Endothelial cell of umbilical vein (primary cell): ENCODE data around the gene MTO1. TPM values are rescaled to one million over a fixed set of nuclear protein-coding genes. Genes with fewer than 3 reads are reported as not detected.

Experiments
- BruUV-seq: library from RNA; stranded (reverse); fragments of 400-500 nt; replicated peaks from 2 replicates; lab custom pipeline; 2021; lab: Mats Ljungman, UMichigan
- CTCF ChIA-PET: fragments of 300-600, 350-600 bp; sonication (Branson Sonifier 250); formaldehyde crosslinking; loops from one replicate; lab custom pipeline; 2021; ENCODE audit warnings: antibody characterized with exemption, inconsistent platforms; lab: Charles Lee
- POLR2A ChIA-PET: fragments of 300-600, 350-600 bp; sonication (Branson Sonifier 250); formaldehyde crosslinking; loops from one replicate; lab custom pipeline; 2021; ENCODE audit warnings: antibody characterized with exemption, inconsistent platforms; lab: Charles Lee
- DNase-seq: peaks from one replicate; pipeline ENCODE4 v3.0.0-alpha.2; 2011; ENCODE audit warnings: low read depth, low spot score
- FAIRE-seq: peaks from 2 replicates; lab custom pipeline; 2011; peaks lifted over from hg19 to GRCh38; lab: Jason Lieb, UNC
- H2AFZ ChIP-seq: 2 replicates; pipeline ENCODE4 v1.6.0; 2012; ENCODE audit warnings: low read depth, low read length, control low read depth, inconsistent platforms
- H3K27ac ChIP-seq: 2 replicates; pipeline ENCODE4 v1.5.1; 2011; ENCODE audit warnings: low read depth, mild to moderate bottlenecking, control low read depth, low read length, moderate library complexity; ENCODE audit not compliant: insufficient read depth
- H3K27me3 ChIP-seq, 2 experiments: 2 replicates each; pipeline versions ENCODE4 v1.6.0 to v1.6.1; 2011; ENCODE audit warnings: low read length in 2 of 2, mixed read lengths in 1 of 2; ENCODE audit not compliant: control insufficient read depth in 2 of 2, insufficient read depth in 2 of 2
- H3K36me3 ChIP-seq, 2 experiments: 2 replicates in 1 of 2; 3 replicates in 1 of 2; pipeline ENCODE4 v1.5.1; 2011; ENCODE audit warnings: low read length in 2 of 2, mild to moderate bottlenecking in 1 of 2, moderate library complexity in 1 of 2; ENCODE audit not compliant: control insufficient read depth in 2 of 2, insufficient read depth in 2 of 2; ENCODE audit errors: extremely low read depth in 1 of 2
- H3K4me1 ChIP-seq: 3 replicates; pipeline ENCODE4 v1.5.1; 2011; ENCODE audit warnings: mild to moderate bottlenecking, low read length; ENCODE audit not compliant: control insufficient read depth, insufficient read depth; ENCODE audit errors: extremely low read depth
- H3K4me2 ChIP-seq: 2 replicates; pipeline ENCODE4 v1.6.1; 2011; ENCODE audit warnings: low read length, control low read depth, mixed read lengths; ENCODE audit not compliant: insufficient read depth
- H3K4me3 ChIP-seq, 3 experiments: fragments of 200-600 bp in 1 of 3; sonication (generic), shearing (Covaris generic) in 1 of 3; replicated peaks in 1 of 3; 2 replicates each; pipeline ENCODE4 v1.5.1; 2011 to 2016; ENCODE audit warnings: control low read depth in 3 of 3, low read length in 3 of 3, mild to moderate bottlenecking in 2 of 3, inconsistent platforms in 1 of 3, low read depth in 1 of 3, moderate library complexity in 1 of 3; ENCODE audit not compliant: insufficient read depth in 1 of 3
- H3K79me2 ChIP-seq: 2 replicates; pipeline ENCODE4 v1.6.0; 2012; ENCODE audit warnings: low read length, inconsistent platforms; ENCODE audit not compliant: control insufficient read depth, insufficient read depth
- H3K9ac ChIP-seq: replicated peaks from 2 replicates; pipeline ENCODE3; 2011; ENCODE audit warnings: low read length, control low read depth; ENCODE audit not compliant: insufficient read depth; ENCODE audit errors: extremely low read depth
- H3K9me1 ChIP-seq: replicated peaks from 3 replicates; pipeline ENCODE4 v1.6.0; 2011; ENCODE audit warnings: mild to moderate bottlenecking, low read length; ENCODE audit not compliant: control insufficient read depth, insufficient read depth; ENCODE audit errors: extremely low read depth
- H3K9me3 ChIP-seq: replicated peaks from 2 replicates; pipeline ENCODE4 v1.5.1; 2012; ENCODE audit warnings: low read length, inconsistent platforms; ENCODE audit not compliant: control insufficient read depth, insufficient read depth
- H4K20me1 ChIP-seq: replicated peaks from 2 replicates; pipeline ENCODE3; 2011; ENCODE audit warnings: mild to moderate bottlenecking, low read length; ENCODE audit not compliant: control insufficient read depth, insufficient read depth; ENCODE audit errors: extremely low read depth
- EZH2 ChIP-seq: IDR thresholded peaks from 2 replicates; pipeline ENCODE4 v1.6.1; 2012; ENCODE audit warnings: borderline replicate concordance, low read depth, mild to moderate bottlenecking, moderate library complexity, low read length, inconsistent platforms; ENCODE audit not compliant: severe bottlenecking
- FOS ChIP-seq: IDR thresholded peaks from 2 replicates; pipeline ENCODE4 v1.6.1; 2011; ENCODE audit warnings: mild to moderate bottlenecking, low read length, moderate library complexity, borderline replicate concordance; ENCODE audit not compliant: insufficient read depth
- GATA2 ChIP-seq: IDR thresholded peaks from 2 replicates; pipeline ENCODE4 v1.7.0; 2011; ENCODE audit warnings: low read depth, mild to moderate bottlenecking, moderate library complexity, mixed read lengths, low read length; ENCODE audit not compliant: insufficient read length, insufficient read depth
- MYC ChIP-seq: IDR thresholded peaks from one replicate; pipeline ENCODE4 v1.6.1; 2011; ENCODE audit warnings: mild to moderate bottlenecking, low read depth, low read length
- POLR2AphosphoS5 ChIP-seq: IDR thresholded peaks from 2 replicates; pipeline ENCODE4 v1.6.1; 2012; ENCODE audit warnings: low read depth, mild to moderate bottlenecking, control low read depth, low read length, moderate library complexity; ENCODE audit not compliant: insufficient read depth
- dilution Hi-C: fragments of 300-500 bp; cut with MboI; formaldehyde crosslinking; loops from one replicate; pipeline ENCODE4 v1.15.0; 2019; ENCODE audit warnings: low sequenced_read_pairs; ENCODE audit not compliant: extremely low pct_ligation_motif_present
- intact Hi-C: fragments of 100-400 bp; cut with micrococcal nuclease; formaldehyde crosslinking; loops from one replicate; pipeline ENCODE4 v1.10.0; 2022
- polyA plus RNA-seq, 4 experiments: library from polyadenylated mRNA; depleted of rRNA in 3 of 4; stranded (reverse) in 3 of 4; unstranded in 1 of 4; fragments of >200 nt; gene quantifications; 2 replicates each; pipeline versions ENCODE4 v1.2.1 to v1.2.3, GENCODE V29; 2011 to 2012; ENCODE audit warnings: missing spikeins in 1 of 4
- total RNA-seq: library from RNA; stranded (reverse); gene quantifications from 2 replicates; pipeline ENCODE4 v1.2.3, GENCODE V29; 2021
- TF ChIP-seq, protein P1 (sequence below): IDR thresholded peaks from 2 replicates; pipeline ENCODE4 v1.6.1; 2011; ENCODE audit not compliant: insufficient read depth, insufficient read length
- TF ChIP-seq, protein P2 (sequence below), 2 donors: IDR thresholded peaks; 1 replicate in 1 of 2; 2 replicates in 1 of 2; pipeline ENCODE4 v1.5.1; 2011; ENCODE audit warnings: low read length in 2 of 2, mild to moderate bottlenecking in 2 of 2, moderate library complexity in 2 of 2, control low read depth in 1 of 2, inconsistent platforms in 1 of 2, low read depth in 1 of 2; ENCODE audit not compliant: insufficient read depth in 1 of 2; ENCODE audit errors: extremely low read depth in 1 of 2

MTO1 gene
- total and polyA plus RNA-seq, 2 donors (not counting 3 experiments of a cell fraction or from before 2014, with no cell fraction given) = 12.6 to 24.8 TPM

DNA sequence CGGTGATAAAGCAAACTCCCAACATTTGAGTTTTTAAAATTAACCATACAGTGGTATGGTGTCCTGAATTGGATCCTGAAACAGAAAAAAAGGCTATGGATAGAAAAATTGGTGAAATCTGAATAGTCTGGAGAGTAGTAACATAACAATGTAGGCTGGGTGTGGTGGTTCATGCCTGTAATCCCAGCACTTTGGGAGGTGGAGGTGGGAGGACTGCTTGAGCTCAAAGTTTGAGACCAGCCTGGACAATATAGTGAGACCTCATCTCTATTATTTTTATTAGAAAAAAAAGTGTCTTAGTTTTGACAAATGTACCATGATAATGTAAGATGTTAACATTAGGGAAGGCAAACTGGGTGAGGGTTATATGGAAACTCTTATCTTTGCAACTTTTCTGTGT, 48.3 kb downstream of the MTO1 start:
- intact Hi-C loops (no loop called here), dilution Hi-C loops (loop anchor here (10.0 kb wide), 1 partner anchor 75 kb away; no protein-coding TSS in a partner anchor)
- ChIA-PET POLR2A (interaction anchor here (1.4 to 1.7 kb wide), 2 partner anchors 10 to 12 kb away, joined by 4 to 5 read pairs; partner anchors contain the start of gene EEF1A1), CTCF (interaction anchor here (1.7 to 1.9 kb wide), 2 partner anchors 101 to 143 kb away, joined by 5 to 8 read pairs; no protein-coding TSS in a partner anchor)
- H3K79me2 ChIP-seq = no peaks in the 10 kb centered on the region
- H2AFZ ChIP-seq = no peak overlapping the region
- no peak overlapping the region for H3K4me3 ChIP-seq
- H3K9ac ChIP-seq = no peak overlapping the region
- FAIRE-seq (no peak), DNase-seq (no peak)
- no peak overlapping the region for H3K4me2 ChIP-seq
- no peaks in the 10 kb centered on the region for H4K20me1 ChIP-seq
- peaks cover 0 to 1% of the 10 kb centered on the region in 2 experiments for H3K36me3 ChIP-seq
- BruUV-seq = no TSS peak
- no peaks in the 10 kb centered on the region for H3K4me1 ChIP-seq
- no peaks in the 10 kb centered on the region for H3K9me1 ChIP-seq
- H3K9me3 ChIP-seq = no peaks in the 10 kb centered on the region
- H3K27ac ChIP-seq = no peak overlapping the region
- no peaks in the 10 kb centered on the region for H3K27me3 ChIP-seq
- TF ChIP-seq EZH2 = no peak
- TF ChIP-seq FOS = no peak
- no peak for TF ChIP-seq POLR2AphosphoS5
- TF ChIP-seq MYC = no peak
- no peak for TF ChIP-seq GATA2
- TF ChIP-seq, protein P1, sequence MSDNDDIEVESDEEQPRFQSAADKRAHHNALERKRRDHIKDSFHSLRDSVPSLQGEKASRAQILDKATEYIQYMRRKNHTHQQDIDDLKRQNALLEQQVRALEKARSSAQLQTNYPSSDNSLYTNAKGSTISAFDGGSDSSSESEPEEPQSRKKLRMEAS = no peak
- TF ChIP-seq, protein P2, sequence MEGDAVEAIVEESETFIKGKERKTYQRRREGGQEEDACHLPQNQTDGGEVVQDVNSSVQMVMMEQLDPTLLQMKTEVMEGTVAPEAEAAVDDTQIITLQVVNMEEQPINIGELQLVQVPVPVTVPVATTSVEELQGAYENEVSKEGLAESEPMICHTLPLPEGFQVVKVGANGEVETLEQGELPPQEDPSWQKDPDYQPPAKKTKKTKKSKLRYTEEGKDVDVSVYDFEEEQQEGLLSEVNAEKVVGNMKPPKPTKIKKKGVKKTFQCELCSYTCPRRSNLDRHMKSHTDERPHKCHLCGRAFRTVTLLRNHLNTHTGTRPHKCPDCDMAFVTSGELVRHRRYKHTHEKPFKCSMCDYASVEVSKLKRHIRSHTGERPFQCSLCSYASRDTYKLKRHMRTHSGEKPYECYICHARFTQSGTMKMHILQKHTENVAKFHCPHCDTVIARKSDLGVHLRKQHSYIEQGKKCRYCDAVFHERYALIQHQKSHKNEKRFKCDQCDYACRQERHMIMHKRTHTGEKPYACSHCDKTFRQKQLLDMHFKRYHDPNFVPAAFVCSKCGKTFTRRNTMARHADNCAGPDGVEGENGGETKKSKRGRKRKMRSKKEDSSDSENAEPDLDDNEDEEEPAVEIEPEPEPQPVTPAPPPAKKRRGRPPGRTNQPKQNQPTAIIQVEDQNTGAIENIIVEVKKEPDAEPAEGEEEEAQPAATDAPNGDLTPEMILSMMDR (IDR thresholded peaks at IDR 0.05; ENCODE audit: extremely low read depth in 1 of 2, insufficient read depth in 1 of 2, low read depth in 1 of 2, low read length in 2 of 2) = no peak
